Renal cortex interstitium (tissue), 11 donors: ENCODE measurements around the gene RFX1. TPM values are rescaled to one million over a fixed set of nuclear protein-coding genes. Genes with fewer than 3 reads are reported as not detected.
"Not testable (repeated sequence)": the region's sequence is repeated elsewhere in the genome, so short reads cannot be mapped to it uniquely, and the experiment has no call there.

Experiments used
- DNase-seq, 11 donors: peaks; one replicate each; pipeline ENCODE4 v3.0.0-alpha.2; 2013; ENCODE audit warnings: low read depth in 9 of 11, low spot score in 4 of 11; ENCODE audit errors: extremely low read depth in 1 of 11
- polyA plus RNA-seq, 3 donors: library from polyadenylated mRNA; unstranded; fragments of 120-200 nt; gene quantifications; one replicate each; pipeline ENCODE4 v1.2.1, GENCODE V29; 2013; ENCODE audit not compliant: insufficient read length in 3 of 3

Gene RFX1
- polyA plus RNA-seq, 3 donors: 9.1 to 17.7 (median 14.8) TPM

DNA sequence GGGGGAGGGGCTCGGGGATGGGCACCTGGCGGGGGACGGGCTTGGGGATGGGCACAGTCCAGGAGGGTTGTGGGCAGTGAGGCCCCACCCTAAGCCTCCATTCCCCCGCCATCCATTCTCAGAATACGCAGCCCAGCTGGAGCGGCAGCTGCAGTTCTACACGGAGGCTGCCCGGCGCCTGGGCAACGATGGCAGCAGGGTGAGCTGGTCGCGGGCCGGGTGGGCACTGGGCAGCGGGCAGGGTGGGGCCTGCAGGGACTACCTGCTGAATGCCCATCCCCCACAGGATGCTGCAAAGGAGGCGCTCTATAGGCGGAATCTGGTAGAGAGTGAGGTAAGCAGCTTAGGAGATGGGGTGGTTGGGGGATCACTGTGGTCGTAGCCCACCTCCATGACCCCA lies 76.2 kb downstream of the RFX1 start:
- DNase-seq: no peak

DNA sequence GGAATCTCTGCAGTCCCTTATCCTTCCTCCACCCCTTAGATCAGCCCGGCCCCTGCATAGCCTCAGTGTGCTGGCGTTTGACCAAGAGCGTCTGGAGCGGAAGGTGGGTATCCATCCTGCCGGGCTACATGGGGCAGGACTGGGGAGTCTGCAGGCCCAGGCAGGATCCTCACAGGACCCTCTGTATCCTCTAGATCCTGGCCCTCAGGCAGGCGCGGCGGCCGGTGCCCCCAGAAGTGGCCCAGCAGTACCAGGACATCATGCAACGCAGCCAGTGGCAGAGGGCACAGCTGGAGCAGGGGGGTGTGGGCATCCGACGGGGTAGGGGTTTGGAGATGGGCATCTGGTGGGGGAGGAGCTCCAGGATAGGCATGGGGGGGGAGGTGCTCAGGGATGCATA lies 76.8 kb downstream of the RFX1 start:
- no peak for DNase-seq

DNA sequence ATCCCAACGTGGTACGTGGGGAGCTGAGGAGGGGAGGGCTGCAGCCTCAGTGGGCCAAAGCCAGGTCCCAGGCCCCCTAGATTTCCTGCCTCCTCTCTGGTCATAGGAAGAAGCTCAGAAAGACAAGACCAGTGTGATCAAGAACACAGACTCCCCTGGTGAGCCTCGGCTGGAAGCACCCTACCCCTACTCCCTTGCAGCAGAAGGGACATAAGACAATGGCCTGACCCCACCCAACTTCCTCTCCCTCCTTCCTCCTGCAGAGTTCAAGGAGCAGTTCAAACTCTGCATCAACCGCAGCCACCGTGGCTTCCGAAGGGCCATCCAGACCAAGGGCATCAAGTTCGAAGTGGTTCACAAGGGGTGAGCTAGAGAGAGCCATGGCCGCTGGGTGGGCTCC lies 79.4 kb downstream of the RFX1 start:
- DNase-seq: no peak

DNA sequence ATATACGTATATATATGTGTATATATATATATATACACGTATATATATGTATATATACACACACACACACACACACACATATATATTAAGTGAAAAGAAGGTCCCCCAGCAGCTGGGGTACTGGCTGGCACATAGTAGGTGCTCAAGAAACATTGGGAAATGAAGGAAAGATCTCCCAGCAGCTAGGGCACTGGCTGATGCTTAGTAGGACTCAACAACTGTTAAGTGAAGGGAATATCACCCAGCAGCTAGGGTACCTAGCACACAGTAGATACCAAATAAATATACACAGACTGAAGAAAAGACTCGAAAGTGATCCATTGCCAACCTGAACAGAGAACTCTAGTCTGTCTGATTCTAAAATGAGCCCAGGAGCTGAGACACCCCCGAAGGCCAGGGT lies 80.1 kb downstream of the RFX1 start:
- no peak for DNase-seq

DNA sequence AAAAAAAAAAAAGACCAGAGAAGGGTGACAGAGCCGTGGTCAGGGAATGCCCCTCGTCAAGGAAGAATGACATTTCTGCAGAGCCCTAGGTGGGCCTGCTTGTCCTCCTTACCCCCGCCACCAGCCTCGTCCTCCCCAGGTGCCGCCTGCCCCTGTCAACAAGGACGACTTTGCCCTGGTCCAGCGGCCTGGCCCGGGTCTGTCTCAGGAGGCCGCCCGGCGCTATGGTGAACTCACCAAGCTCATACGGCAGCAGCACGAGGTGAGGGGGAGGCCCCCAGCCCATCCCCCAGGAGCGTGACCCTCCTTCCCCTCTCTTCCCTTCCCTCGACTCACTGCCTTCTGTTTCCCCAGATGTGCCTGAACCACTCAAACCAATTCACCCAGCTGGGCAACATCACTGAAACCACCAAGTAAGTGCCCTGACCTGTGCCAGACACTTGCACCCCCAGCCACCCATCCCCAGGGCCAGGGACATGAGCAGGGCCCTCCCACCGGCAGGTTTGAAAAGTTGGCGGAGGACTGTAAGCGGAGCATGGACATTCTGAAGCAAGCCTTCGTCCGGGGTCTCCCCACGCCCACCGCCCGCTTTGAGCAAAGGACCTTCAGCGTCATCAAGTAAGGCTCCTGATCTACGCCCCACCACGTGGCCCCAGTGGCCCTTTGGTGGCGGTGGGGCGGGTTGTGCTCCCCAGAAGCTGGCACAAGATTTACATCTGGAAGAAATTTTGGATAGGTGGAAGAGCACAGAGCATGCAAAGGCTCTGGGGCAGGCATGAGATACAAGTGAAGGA lies 82.7 kb downstream of the RFX1 start:
- DNase-seq: no peak

DNA sequence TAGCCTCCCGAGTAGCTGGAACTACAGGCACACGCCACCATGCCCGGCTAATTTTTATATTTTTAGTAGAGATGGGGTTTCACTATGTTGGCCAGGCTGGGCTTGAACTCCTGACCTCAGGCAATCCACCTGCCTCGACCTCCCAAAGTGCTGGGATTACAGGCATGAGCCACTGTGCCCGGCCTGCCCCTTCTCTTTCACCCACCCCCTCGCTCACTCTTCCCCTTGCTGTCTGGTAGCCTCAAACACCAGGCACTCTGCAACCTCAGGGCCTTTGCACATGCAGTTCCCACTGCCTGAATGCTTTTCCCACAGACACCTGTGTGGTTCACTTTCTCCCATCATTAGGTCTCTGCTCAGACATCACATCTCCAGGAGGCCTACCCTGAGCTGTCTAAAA lies 84.0 kb downstream of the RFX1 start:
- DNase-seq: not testable (repeated sequence)

DNA sequence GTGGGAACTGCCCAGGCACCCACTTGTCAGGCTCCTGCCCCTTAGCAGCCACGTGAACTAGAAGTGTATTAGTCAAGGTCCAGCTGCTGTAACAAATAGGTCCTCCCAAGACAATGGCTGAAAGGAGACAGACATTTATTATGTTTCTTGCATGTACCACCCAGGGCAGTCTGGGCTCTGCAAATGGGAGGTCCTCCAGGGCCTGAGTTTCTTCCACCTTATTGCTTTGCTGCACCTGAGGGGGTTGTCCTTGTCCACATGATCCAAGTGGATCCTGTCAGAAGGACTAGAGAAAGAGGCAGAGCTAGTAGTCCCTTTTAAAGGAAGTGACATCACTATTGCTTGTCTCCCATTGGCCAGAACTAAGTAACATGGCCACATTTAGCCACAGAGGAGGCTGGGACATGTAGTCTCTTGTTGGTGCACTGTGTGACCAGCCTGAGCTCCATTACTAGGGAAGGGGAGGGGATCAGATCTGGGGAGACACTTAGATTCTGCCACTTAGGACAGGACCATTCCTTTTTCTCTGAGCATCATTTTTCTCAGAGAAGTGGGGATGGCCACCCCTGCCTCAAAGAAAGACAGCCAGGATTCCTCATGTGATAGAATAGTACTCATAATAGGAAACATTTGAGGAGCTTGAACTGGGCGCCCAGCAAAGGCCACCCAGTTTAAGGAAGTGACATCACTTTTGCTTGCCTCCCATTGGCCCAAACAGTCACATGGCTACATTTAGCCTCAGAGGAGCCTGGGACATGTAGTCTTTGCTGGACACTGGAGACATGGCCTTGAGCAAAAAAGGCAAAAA lies 85.0 kb downstream of the RFX1 start:
- no peak for DNase-seq

DNA sequence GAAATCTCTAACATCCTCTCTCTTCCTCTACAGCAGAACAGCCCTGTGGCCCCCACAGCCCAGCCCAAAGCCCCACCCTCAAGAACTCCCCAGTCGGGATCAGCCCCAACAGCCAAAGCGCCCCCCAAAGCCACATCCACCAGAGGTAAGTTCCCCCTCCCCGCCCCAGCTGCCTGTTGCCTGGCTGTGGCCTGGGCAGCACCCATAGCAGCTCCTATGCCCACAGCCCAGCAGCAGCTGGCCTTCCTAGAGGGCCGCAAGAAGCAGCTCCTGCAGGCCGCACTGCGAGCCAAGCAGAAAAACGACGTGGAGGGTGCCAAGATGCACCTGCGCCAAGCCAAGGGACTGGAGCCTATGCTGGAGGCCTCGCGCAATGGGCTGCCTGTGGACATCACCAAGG lies 85.6 kb downstream of the RFX1 start:
- DNase-seq: no peak

DNA sequence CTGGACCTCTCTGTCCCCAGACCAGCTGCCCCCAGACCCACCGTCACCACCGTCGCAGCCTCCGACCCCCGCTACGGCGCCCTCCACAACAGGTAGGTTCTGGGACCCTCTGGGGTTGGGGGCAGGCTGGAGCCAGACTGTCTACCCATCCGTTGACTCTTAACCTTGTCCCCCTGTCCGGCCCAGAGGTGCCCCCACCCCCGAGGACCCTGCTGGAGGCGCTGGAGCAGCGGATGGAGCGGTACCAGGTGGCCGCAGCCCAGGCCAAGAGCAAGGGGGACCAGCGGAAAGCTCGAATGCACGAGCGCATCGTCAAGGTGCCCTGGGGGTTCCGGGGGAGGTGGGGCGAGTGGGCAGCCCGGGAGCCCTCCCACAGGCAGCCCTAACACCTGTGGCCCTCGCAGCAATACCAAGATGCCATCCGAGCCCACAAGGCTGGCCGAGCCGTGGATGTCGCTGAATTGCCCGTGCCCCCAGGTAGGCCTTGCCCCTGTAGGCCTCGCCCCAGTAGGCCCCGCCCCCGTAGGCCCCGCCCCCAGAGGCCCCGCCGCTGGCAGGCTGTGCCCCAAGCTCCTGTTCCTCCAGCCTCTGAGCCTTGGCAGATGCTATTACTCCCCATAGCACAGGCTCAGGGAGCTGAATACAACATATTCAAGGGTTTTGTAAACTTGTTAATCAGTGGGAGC lies 87.3 kb downstream of the RFX1 start:
- no peak for DNase-seq

DNA sequence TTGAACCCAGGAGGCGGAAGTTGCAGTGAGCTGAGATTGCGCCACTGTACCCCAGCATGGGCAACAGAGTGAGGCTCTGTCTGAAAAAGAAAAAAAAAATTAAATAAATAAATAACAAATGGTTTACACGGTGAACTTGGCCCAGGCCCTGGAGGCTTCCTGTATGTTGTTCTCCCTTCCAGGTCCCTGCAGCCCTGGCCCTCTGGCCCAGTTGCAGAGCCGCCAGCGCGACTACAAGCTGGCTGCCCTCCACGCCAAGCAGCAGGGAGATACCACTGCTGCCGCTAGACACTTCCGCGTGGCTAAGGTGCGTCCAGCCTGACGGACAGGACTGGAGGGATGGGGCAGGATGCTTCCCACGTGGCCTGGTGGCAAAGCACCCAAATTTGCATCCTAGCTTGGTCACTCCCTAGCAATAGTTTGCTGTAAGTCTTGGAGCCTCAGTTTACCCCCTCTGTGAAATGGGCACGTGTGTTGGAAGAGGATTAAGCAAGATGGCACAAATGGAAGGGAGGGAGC lies 88.2 kb downstream of the RFX1 start:
- DNase-seq: no peak

DNA sequence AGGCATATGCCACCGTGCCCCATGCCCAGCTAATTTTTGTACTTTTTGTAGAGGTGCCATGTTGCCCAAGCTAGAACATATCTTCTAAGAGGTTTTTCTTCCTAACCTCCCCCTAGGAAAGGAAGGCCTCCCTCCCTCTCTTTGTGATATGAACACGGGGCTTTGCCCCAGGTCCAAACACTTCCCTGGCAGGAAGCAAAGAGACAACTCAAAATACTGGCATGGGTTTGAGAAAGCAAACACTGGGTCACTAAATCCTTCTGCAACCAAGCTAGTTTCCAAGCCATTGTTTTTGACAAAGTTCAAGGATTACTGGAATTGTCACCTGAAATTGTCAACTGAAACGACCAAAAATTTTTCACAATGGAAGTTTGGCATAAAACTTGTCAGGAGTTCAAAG lies 91.3 kb downstream of the RFX1 start:
- no peak for DNase-seq

DNA sequence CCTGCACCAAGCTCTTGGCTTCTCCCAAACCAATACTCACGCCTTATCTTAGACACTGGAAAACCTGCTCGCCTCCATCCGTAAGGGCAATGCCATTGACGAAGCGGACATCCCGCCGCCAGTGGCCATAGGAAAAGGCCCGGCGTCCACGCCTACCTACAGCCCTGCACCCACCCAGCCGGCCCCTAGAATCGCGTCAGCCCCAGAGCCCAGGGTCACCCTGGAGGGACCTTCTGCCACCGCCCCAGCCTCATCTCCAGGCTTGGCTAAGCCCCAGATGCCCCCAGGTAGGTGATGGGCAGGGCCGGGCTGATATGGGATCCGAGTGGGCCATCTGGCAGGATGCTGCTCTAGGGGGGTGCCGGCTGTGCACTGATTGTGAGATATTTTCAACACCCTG lies 92.8 kb downstream of the RFX1 start:
- DNase-seq: no peak

Other genes starting within 250 kb of the RFX1 start
- 10 to 100 TPM; 21.7 to 42.0 (median 29.6) TPM for gene MRI1, start 241.8 kb downstream of the RFX1 start, polyA plus RNA-seq
- 100 to 1,000 TPM; 101 to 128 (median 117) TPM for gene C19orf53, start 231.9 kb downstream of the RFX1 start, polyA plus RNA-seq
- gene ZSWIM4, start 210.9 kb downstream of the RFX1 start, polyA plus RNA-seq: 10 to 100 TPM in 1 of 3 donors, 1 to 10 TPM in 2; 6.6 to 11.1 (median 9.8) TPM
- gene NANOS3, start 129.2 kb downstream of the RFX1 start, polyA plus RNA-seq: 1 to 10 TPM in 2 of 3 donors, under 1 TPM in 1; 0.79 to 1.8 (median 1.3) TPM
- gene BRME1, start 100.2 kb downstream of the RFX1 start, polyA plus RNA-seq: 1 to 10 TPM; 4.3 to 7.3 (median 7.2) TPM
- 10 to 100 TPM; 20.6 to 38.9 (median 29.1) TPM for gene CC2D1A, start 100.1 kb downstream of the RFX1 start, polyA plus RNA-seq
- gene PODNL1, start 67.9 kb downstream of the RFX1 start, polyA plus RNA-seq: 1 to 10 TPM; 1.2 to 1.5 (median 1.2) TPM
- gene DCAF15, start 53.8 kb downstream of the RFX1 start, polyA plus RNA-seq: 10 to 100 TPM; 25.7 to 37.5 (median 35.7) TPM
- gene RLN3, start 21.8 kb upstream of the RFX1 start, polyA plus RNA-seq: not detected
- gene IL27RA, start 25.4 kb upstream of the RFX1 start, polyA plus RNA-seq: 1 to 10 TPM; 4.6 to 7.3 (median 6.4) TPM
- gene PALM3, start 55.8 kb upstream of the RFX1 start, polyA plus RNA-seq: 10 to 100 TPM; 16.3 to 31.4 (median 20.1) TPM
- 1 to 10 TPM; 5.1 to 8.4 (median 7.6) TPM for gene MISP3, start 66.5 kb upstream of the RFX1 start, polyA plus RNA-seq
- under 1 TPM in 1 of 3 donors, not detected in 2; 0.11 TPM for gene C19orf67, start 79.5 kb upstream of the RFX1 start, polyA plus RNA-seq
- gene SAMD1, start 84.4 kb upstream of the RFX1 start, polyA plus RNA-seq: 10 to 100 TPM; 28.2 to 62.2 (median 45.2) TPM
- 100 to 1,000 TPM in 1 of 3 donors, 10 to 100 TPM in 2; 90.2 to 104 (median 92.6) TPM for gene PRKACA, start 111.4 kb upstream of the RFX1 start, polyA plus RNA-seq
- gene ASF1B, start 130.3 kb upstream of the RFX1 start, polyA plus RNA-seq: 10 to 100 TPM; 15.5 to 23.0 (median 20.0) TPM
- gene ADGRL1, start 199.8 kb upstream of the RFX1 start, polyA plus RNA-seq: 10 to 100 TPM; 33.2 to 53.1 (median 50.1) TPM